ENCODE data around the gene HAUS3.
"Not testable (repeated sequence)": the region's sequence is repeated elsewhere in the genome, so short reads cannot be mapped to it uniquely, and the experiment has no call there.

Gene HAUS3

DNA sequence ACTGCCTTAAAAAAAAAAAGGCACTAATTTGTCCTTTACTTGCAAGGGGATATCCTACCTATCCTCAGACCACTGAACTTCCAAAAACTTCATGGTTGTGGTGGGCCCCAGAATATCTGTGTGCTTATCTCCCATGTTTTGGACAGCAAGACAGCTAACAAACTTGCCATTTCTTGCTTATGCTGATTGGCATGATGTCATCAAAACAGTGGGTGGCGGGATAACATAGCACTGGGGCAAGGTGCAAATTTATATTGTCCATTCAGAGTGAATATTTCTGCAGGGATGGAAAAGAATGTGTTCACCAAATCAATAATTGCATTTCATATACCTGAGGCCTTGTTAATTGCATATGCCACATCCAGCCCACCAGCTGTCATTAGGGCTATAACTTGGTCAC lies 23.5 kb downstream of the HAUS3 start:
- DNase-seq: no peak

DNA sequence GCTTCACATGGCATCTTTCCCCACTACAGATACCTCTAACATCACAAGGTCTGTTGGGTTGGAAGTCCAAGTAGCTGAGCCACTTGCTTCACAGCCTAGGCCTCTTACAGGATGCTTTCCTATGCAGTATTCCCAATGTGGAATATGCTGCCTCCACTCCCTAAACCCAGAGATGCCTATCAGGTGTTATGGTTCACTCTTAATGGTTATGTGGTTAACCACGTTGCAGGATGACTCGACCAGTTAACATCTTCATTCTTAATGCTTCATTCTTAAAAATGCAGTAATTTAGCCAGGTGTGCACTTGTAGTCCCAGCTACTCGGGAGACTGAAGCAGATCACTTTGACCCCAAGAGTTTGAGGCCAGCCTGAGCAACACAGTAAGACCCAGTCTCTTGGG lies 24.2 kb downstream of the HAUS3 start:
- DNase-seq: no peak

DNA sequence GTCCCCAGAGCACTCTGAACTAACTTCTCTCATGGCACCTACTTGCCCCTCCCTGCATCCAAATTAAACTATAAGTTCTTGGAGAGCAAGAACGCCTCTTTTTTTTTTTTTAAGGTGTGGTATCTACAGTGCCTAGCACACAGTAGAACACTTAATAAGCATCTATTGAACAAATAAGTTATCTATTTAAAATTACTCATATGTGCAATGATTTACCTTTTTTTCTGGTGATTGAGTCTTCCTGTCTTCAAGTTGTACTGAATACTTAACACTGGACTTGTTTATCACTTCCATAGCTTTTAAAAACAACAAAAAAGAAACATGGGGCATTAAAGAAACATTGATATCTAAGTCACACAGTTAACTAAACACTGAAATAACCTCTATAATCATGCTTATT lies 29.1 kb downstream of the HAUS3 start:
- DNase-seq: no peak

DNA sequence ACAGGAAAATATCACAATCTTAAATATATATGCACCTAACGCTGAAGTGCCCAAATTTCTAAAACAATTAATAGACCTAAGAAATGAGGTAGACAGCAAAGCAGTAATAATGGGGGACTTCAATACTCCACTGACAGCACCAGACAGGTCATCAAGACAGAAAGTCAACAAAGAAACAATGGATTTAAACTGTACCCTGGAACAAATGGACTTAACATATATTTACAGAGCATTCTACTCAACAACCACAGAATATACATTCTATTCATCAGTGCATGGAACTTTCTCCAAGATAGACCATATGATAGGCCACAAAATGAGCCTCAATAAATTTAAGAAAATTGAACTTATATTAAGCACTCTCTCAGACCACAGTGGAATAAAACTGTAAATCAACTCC lies 39.1 kb downstream of the HAUS3 start:
- DNase-seq: not testable (repeated sequence)

DNA sequence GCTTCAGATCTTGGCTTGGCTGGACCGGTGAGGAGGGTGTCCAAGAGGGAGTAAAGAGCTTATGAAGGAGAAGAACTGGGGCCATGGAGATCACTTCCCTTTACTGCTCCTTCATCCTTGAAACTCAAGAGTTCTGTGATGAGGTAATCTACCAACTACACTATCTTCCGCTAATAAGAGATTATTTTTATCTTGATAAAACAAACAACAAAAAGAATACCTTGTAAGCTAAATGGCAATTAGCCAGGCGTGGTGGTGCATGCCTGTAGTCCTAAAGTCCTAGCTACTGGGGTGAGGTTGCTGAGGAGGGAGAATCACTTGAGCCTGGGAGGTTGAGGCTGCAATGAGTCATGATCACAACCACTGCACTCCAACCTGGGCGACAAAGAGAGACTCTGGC lies 47.4 kb downstream of the HAUS3 start:
- DNase-seq: no peak

DNA sequence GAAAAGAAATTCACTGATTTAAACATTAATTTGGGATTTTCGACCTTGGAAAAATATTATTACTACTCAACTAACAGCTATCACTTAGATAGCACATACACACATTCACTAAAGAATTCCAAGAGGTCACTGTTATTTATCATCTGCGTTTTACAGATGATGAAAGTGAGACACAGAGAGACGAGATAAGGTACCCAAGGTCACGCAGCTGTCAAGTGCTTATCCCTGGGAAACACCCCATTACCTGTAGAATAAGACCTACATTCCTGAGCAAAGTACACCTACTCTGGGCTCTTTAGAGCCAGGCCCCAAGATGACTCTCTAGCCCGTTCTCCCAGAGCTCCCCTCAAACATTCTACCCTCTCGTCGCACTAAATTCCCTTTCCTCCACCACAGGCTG lies 48.6 kb downstream of the HAUS3 start:
- DNase-seq: no peak

DNA sequence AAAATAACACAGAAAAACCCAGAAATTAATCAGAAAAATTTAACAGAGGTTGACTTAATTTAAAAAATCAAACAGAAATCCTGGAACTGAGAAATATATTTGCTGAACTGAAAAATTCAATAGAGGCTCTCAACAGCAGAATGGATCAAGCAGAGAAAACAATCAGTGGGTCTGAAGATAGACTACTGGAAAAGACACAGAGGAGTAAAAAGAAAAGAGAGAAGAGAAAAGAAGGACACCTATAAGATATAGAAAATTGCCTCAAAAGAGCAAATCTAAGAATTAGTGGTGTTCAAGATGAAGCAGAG lies 55.1 kb downstream of the HAUS3 start:
- no peak for DNase-seq

DNA sequence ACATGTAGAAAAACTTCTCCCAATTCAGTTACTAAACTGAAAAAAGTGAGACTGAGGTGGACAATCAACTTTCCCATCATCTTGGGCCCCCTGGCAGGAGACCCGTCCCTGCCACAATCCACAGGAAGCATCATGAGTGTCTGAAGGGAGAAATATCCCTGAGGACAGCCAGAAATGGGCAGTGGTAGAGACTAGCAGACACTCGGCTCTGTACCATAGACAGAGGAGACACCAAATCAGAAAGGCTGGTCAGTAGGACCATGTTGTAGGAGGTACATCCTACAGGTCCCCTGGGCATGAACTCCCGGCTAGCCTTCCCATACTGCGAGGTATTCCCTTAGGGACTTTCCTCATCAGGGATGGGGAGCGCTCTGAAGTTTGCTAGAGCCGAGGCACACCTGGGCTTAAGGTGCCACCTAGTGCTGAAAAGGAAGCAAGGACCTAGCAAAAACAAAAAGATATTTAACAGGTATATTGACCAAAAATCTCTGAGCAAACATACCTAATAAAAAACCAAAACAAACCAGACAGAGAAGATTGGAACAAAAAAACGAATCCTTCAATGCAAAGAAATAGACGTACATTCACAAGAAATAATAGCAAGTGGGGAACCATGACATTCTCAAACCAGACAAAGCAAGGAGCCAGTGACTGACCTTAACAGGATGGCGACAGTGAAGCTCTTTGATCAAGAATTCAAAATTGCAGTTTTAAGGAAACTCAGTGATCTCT lies 55.6 kb downstream of the HAUS3 start:
- DNase-seq: no peak

DNA sequence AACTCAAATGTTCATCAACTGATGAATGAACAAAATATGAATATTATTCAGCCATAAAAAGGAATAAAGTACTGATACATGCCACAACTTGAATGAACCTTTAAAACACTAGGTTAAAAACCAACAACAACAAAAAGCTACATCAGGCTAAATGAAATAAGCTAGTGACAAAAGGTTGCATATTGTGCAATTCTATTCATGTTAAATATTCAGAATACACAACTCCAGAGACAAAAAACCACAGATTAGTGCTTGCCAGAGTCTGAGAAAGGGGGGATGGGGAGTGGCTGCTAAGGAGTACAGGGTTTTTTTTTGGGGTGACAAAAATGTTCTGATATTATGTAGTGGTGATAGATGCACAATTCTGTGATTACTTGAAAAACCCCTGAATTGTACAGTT lies 58.5 kb downstream of the HAUS3 start:
- DNase-seq: no peak

DNA sequence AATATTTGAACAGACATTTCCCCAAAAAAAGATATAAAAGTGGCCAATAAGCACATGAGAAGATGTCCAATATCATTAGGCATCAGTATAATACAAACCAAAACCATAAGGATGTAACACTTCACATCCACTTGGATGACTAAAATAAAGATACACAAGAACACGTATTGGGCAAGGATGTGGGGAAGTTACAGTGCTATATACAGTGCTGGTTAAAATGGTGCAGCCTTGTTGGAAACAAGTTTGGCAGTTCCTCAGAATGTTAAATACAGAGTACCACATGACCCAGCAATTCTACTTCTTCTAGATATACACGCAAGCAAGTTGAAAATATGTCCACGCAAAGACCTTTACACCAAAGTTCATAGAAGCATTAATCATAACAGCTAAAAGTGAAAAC lies 58.9 kb downstream of the HAUS3 start:
- no peak for DNase-seq

DNA sequence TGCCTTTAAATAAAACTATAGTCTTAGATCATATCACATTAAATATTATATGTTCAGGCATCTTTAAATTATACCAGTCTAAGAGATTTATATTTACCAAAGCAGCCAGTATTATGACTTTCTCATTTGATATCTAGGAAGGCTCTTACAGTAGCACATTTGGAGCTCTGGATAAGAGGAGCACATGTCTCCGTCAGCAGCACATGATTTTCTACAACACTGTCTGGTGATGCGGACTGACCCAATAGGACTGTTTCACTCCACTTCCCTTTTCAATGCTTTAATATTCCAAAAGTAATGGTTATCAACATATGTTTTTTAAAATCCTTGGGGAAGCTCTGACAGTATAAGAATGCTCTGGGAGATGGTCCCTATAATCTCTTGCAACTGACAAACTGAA lies 61.5 kb downstream of the HAUS3 start:
- no peak for DNase-seq

DNA sequence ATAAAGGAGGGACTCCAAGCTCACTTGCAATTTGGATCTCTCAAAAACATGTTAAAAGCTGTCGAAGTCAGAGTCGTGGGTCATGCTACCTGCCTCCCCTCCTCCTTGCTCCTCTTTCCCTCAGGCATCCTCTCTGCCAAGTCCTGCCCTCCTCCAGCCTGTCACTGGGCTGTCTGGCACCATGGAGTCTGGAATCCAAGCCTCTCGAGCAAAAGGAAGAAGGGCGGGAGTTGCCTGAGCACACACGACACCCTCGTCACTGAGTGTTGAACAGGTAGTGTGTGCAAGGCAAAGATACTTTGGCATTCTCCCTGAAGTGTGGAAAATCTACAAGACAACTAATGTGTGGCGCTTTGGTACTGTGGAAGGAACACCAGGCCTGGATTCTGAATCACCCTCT lies 62.2 kb downstream of the HAUS3 start:
- no peak for DNase-seq

DNA sequence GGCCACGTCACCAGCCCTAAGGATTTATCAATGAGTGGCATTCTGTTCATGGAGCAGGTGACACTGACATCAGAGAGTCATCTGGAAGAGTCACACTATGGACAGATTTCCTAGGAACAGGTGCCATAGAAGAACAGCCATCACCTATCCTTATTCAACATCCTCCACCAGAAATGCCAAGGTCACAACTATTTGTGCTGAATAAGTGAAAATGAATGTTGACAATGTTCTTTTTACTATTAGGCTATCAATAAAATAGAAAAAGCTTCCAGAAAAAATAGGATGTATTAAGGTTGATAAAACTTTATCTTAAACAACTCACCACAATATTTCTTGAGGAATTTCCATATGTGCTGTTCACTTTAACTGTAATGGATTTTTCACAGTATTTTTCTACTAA lies 62.9 kb downstream of the HAUS3 start:
- DNase-seq: no peak
